ENCODE measurements around the gene B3GALT6.

DNA sequence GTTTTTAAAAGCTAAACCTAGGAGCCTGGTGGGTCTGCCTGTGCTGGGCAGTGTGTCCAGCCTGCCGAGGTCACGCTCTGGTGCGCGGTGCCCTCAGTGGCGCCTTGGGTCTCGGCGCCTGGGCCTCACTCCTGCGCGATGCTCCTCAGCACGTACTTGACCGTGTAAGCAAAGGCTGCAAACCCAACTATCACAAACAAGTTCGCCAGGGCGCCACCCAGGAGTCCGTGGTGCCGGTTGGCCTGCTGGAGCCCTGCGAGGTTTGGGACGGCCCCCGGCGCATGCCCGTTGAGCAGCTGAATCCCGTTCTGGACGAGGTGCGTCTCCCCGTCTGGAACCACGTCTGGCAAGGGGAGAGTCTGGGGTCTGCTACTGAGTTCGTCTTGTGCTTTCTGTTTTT lies 23.0 kb downstream of the B3GALT6 start:
- TF ChIP-seq, protein P1, sequence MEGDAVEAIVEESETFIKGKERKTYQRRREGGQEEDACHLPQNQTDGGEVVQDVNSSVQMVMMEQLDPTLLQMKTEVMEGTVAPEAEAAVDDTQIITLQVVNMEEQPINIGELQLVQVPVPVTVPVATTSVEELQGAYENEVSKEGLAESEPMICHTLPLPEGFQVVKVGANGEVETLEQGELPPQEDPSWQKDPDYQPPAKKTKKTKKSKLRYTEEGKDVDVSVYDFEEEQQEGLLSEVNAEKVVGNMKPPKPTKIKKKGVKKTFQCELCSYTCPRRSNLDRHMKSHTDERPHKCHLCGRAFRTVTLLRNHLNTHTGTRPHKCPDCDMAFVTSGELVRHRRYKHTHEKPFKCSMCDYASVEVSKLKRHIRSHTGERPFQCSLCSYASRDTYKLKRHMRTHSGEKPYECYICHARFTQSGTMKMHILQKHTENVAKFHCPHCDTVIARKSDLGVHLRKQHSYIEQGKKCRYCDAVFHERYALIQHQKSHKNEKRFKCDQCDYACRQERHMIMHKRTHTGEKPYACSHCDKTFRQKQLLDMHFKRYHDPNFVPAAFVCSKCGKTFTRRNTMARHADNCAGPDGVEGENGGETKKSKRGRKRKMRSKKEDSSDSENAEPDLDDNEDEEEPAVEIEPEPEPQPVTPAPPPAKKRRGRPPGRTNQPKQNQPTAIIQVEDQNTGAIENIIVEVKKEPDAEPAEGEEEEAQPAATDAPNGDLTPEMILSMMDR (IDR thresholded peaks at IDR 0.05 in 8 of 11, conservative IDR thresholded peaks at IDR 0.05 in 3 of 11): no peak
- no peak for TF ChIP-seq POLR2A (IDR thresholded peaks at IDR 0.05)

All from spleen (tissue), 7 donors.